Measurements from ENCODE around the gene RRAD.
A peak's percentile ranks its signal among the peaks of the same experiment; 100 is the strongest.

DNA sequence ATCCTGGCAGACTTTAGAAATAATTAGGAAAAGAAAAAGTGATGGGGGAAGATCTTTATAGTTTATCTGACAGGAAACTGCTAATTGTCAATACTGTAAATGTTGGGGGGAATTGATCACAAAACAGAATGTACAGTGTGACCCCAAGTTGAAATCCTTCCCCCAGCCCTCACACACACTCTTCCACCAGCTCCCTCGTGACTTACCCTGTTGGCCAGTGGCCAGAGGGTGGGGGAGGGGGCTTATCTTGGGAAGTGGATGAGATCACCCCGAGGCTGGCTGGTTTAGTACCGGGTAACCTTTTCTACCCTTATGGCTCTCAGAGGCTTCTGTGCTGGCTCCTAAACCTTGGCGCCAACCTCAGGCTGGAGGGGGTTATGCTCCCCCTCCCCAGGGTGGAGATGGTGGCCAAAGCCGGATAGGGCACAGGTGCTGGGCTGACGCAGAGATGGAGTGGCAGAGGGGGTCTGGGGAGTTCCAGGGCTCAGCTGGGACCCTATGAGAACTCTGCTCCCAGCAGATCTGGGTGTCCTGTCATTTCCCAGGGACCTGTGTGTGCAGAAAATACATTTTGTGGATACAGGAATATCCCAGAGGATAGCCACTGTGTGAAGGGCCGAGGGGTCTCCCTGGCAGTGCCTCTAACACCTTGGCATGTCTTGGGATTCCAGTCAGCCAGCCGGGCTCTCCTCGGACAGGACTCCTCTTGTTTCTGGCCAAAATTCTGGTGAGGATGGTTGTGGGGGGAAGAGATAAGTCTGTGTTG lies 25.2 kb downstream of the RRAD start:
- TF ChIP-seq POLR2A (IDR thresholded peaks at IDR 0.05; ENCODE audit: low read depth, low read length) (no peak), MAFK (IDR thresholded peaks at IDR 0.05; ENCODE audit: low read depth, low read length) (no peak), RFX5 (IDR thresholded peaks at IDR 0.05; ENCODE audit: low read depth, low read length) (no peak), CEBPB (IDR thresholded peaks at IDR 0.05; ENCODE audit: low read depth, low read length) (no peak), MAZ (IDR thresholded peaks at IDR 0.05; ENCODE audit: borderline replicate concordance, low read depth, low read length) (peak; percentile 58; the same call in 1 of the 2 replicates), BHLHE40 (IDR thresholded peaks at IDR 0.05; ENCODE audit: low read depth, low read length) (peak; percentile 76), SMC3 (IDR thresholded peaks at IDR 0.05; ENCODE audit: low read depth, low read length) (no peak), CHD1 (IDR thresholded peaks at IDR 0.05; ENCODE audit: low read depth, low read length) (0 out of 2 replicates have a peak, but pooled peaks have one; percentile 70), NFE2L2 (IDR thresholded peaks at IDR 0.05; ENCODE audit: low read depth, low read length) (no peak)
- TF ChIP-seq, protein P1, sequence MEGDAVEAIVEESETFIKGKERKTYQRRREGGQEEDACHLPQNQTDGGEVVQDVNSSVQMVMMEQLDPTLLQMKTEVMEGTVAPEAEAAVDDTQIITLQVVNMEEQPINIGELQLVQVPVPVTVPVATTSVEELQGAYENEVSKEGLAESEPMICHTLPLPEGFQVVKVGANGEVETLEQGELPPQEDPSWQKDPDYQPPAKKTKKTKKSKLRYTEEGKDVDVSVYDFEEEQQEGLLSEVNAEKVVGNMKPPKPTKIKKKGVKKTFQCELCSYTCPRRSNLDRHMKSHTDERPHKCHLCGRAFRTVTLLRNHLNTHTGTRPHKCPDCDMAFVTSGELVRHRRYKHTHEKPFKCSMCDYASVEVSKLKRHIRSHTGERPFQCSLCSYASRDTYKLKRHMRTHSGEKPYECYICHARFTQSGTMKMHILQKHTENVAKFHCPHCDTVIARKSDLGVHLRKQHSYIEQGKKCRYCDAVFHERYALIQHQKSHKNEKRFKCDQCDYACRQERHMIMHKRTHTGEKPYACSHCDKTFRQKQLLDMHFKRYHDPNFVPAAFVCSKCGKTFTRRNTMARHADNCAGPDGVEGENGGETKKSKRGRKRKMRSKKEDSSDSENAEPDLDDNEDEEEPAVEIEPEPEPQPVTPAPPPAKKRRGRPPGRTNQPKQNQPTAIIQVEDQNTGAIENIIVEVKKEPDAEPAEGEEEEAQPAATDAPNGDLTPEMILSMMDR (conservative IDR thresholded peaks at IDR 0.05; ENCODE audit: low read depth, low read length), result no peak
- TF ChIP-seq, protein P2, sequence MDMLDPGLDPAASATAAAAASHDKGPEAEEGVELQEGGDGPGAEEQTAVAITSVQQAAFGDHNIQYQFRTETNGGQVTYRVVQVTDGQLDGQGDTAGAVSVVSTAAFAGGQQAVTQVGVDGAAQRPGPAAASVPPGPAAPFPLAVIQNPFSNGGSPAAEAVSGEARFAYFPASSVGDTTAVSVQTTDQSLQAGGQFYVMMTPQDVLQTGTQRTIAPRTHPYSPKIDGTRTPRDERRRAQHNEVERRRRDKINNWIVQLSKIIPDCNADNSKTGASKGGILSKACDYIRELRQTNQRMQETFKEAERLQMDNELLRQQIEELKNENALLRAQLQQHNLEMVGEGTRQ (IDR thresholded peaks at IDR 0.05; ENCODE audit: low read depth, low read length), result peak; percentile 76

Measured in IMR-90 (cell line).